ENCODE data around the gene FRMPD1.

The FRMPD1 gene

GRCh38 chr9:37683531-37684371 lies 33.0 kb downstream of the FRMPD1 start:
- no peak for DNase-seq

DNA sequence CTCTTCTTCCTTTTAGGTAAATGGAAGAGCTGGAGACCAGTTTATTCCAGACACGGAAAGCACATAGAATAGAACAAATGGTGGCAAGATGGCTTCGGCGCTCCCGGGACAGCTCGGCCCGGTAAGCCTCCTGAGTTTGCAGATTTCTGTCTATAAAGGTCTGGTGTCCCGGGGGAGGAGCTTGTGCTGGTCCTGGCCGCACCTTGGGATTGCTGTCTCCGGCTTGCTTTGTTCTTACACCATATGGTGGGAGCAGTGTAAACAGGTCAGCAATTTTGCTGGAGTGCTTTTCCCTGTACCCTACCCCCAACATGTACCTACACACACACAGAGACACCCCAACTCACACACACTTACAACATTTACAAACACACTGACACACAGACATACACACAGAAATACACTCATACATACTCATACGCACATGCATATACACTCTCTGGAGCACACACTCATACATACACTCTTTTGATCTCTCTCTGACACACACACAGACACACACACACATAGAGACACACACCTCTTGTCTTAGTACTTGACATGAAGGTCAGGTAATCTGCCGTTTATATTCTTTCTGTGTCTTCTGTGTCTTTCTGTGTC lies 42.0 kb downstream of the FRMPD1 start:
- DNase-seq, result no peak

DNA sequence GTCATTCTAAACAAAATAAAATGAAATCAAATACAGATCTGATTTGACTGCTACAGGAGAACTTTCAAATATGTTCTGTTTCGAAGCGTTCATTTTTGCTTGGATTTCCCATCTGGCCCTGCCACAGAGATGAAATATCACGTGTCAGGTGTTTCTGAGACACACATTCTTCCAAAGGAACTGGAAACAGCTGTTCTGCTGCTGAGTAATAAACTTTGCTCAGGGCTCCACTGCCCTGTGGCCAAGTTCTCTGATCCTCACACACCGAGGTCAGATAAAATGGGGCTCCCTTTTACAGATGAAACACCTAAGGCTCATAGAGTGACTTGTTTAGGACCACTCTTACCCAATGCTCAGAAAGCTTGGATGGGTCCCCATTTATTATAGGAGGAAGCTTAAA lies 42.5 kb downstream of the FRMPD1 start:
- no peak for DNase-seq

GRCh38 chr9:37694355-37694754 lies 43.6 kb downstream of the FRMPD1 start:
- DNase-seq, result no peak

GRCh38 chr9:37696528-37696927 lies 45.8 kb downstream of the FRMPD1 start:
- no peak for DNase-seq

- no peak for DNase-seq
Observed at GRCh38 chr9:37700131-37700530, 49.4 kb downstream of the FRMPD1 start.

DNA sequence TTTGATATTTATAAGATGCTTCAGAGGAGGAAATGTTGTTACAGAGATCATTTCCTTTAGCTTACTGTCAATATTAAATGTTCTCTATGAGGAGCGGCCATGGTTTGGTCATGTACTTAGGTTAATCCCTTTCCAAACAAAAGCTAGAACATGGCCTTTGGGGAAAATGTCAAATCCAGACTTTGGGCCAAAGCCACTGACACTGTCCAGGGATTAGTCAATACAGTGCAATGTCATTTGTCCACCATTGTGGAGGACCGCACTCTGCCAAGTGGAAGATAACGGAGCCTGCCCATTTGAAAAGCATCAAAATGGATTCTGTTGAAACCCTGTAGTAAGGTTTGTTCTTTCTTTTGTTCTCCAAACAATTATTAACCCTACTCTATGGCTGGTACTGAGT lies 50.1 kb downstream of the FRMPD1 start:
- DNase-seq, result no peak

DNA sequence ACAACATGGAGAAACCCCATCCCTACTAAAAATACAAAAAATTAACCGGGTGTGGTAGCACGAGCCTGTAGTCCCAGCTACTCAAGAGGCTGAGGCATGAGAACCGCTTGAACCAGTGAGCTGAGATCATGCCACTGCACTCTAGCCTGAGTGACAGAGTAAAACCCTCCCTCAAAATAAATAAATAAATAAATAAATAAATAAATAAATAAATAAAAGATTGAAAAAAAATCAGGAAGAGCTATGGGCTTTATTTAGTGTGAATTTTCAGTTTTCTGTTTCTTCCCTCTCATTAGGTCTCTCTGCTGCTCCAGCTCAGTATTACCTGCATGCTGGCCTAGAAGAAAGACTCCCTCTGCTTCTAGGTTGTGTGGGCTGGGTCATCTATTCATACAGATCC lies 55.0 kb downstream of the FRMPD1 start:
- DNase-seq, result no peak

DNA sequence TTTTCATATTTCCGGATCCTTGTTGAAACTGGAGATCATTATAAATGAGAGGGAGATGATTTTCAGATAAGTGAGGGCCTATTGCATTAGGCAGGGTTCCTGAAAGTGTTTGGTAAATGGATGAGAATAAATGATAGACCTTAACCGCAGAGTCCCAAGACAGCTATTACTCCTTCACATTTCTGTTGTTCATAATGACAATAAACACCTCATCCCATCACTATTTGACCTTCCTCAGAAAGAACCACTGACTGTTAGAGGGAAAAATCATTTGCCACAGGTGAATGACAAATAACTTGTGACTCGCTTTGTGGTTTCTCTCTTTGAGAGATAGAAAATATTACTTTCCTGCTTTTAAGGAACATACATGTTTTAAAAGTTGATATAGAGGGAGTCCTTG lies 55.5 kb downstream of the FRMPD1 start:
- DNase-seq, result no peak

DNA sequence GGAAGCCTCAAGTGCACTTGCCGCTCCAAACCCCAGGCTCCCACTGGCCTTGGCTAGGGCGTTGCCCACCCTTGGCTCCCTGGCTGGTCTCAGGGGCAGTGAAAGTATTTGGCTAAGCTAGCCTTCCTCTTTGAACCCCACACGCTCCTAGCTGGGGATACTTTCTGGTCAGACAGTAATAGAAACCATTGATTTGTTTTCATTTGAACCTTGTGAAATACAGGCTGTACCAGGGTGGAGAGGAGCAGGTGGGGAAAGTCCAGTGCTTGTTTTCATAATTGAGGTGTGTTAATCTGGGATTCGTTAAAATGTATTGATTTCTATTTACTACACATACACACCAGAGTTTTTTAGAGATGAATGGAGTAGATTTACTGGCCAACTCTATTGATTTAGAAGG lies 57.0 kb downstream of the FRMPD1 start:
- no peak for DNase-seq

DNA sequence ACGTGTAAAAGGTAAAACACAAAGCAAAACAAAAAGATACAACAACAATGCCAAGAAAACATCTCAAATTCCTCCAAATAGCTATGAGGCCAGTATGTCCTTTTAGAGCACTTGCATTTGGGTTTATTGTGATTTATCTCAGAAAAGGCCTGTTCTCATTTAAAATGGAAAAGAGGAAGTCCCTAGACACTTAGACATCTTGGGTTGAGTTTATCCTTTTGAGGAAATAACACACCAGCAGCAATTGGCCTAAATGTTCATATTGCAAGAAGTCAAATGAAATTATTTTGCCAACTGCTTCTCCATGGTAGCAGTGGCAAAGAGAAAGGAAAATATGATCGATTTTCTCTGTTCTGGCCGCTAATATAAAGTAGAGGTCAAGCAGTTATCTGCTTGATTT lies 59.3 kb downstream of the FRMPD1 start:
- no peak for DNase-seq

GRCh38 chr9:37715260-37715659 lies 64.5 kb downstream of the FRMPD1 start:
- DNase-seq, result no peak

- DNase-seq, result no peak
Observed at GRCh38 chr9:37715991-37716505, 65.3 kb downstream of the FRMPD1 start.

DNA sequence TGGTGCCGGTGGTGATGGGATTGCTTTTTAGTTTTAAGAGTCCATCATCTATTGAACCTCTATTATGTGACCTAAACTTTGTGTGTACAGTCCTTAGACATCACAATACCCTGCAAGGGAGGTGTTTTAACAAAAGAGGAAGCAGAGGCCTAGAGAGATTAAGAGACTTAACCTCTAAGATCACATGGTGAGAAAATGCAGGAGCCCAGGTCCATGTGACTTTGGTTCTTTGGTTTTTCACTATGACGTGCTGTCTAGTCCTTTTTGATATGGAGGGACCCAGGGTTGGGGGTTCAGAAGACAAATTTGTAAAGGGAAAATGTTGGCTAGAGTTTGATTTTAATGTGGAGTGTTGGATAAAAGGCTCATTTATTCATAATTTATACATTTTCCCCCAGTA lies 68.8 kb downstream of the FRMPD1 start:
- no peak for DNase-seq

DNA sequence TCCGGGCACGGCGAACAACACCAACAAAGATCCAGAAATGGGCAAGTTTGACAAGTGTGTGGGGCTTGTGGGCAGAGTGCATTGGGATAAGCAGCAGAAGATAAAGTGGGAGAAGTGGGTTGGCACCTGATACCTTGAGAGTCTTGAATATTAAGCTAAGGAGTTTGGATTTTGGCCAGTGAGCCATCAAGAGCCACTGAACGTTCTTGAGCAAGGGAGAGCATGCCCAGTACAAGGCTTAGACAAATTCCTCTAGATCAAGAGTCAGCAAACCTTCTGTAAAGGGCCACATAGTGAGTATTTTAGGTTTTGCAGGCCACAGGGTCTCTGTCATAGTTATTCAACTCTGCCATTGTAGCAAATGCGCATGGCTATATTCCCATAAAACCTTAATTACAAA lies 76.3 kb downstream of the FRMPD1 start:
- no peak for DNase-seq

- DNase-seq, result no peak
Observed at GRCh38 chr9:37729499-37729898, 78.7 kb downstream of the FRMPD1 start.

GRCh38 chr9:37730256-37730655 lies 79.5 kb downstream of the FRMPD1 start:
- DNase-seq, result no peak

- no peak for DNase-seq
Observed at GRCh38 chr9:37730839-37731238, 80.1 kb downstream of the FRMPD1 start.

DNA sequence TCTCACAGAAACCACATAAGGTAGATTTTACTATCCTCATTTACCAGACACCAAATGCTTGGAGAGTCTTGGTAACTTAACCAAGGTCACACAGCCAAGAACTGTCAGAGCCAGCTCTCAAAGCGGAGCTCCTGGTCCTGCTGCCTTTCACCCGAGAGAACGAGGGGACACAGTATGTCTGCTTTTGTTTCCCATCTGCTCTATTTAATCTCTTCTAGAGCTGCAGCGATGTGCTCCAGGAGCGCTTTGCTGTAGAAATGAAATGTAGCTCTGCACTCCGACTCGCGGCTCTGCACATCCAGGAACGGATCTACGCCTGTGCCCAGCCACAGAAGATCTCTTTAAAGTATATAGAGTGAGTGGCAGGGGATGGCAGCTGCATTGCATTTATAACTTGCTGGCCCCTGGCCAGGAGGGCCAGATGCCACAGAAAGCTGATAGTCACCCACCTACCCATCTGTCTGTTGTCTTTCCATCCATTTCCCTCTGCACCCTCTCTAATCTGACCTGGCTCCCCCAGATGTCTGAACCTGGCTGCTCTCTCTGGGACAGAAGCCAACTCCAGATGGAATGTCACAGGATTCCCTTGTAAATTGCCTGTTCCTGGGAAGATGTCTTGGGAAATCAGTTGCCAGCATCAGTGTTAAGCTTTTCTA lies 81.5 kb downstream of the FRMPD1 start:
- DNase-seq, result no peak

- no peak for DNase-seq
Observed at GRCh38 chr9:37732952-37733351, 82.2 kb downstream of the FRMPD1 start.

DNA sequence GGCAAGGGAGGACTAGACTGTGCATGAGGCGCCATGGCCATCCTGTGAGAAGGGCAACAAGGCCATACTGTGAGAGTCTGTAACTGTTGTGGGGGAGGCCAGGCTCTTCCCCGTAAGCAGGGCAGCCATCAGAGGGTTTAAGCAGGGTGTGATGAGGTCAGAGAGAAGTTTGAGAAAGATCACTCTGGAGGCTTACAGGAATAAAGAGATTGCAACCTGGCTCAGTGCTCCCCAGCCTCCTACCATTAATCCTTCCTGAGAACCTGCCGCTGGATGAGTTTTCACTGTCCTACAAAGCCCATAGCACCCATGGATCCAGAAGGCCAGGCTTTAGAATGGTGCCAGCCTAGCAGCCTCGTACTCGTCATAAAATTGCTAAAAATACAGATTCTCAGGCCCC lies 88.5 kb downstream of the FRMPD1 start:
- no peak for DNase-seq

- DNase-seq, result no peak
Observed at GRCh38 chr9:37740128-37740527, 89.4 kb downstream of the FRMPD1 start.

GRCh38 chr9:37740631-37741328 lies 90.0 kb downstream of the FRMPD1 start:
- no peak for DNase-seq

All from stimulated activated CD8-positive, alpha-beta memory T cell treated with anti-CD3 and anti-CD28 coated beads, Interleukin-4, amount 100 ng/mL, for 48 hours (primary cell).